ENCODE measurements around the gene PRR7. TPM values are rescaled to one million over a fixed set of nuclear protein-coding genes. Genes with fewer than 3 reads are reported as not detected.

PRR7 gene
- total and polyA plus RNA-seq, 2 of the 4 experiments (the other 2 are of a cell fraction) = 1.1 to 10.1 TPM

DNA sequence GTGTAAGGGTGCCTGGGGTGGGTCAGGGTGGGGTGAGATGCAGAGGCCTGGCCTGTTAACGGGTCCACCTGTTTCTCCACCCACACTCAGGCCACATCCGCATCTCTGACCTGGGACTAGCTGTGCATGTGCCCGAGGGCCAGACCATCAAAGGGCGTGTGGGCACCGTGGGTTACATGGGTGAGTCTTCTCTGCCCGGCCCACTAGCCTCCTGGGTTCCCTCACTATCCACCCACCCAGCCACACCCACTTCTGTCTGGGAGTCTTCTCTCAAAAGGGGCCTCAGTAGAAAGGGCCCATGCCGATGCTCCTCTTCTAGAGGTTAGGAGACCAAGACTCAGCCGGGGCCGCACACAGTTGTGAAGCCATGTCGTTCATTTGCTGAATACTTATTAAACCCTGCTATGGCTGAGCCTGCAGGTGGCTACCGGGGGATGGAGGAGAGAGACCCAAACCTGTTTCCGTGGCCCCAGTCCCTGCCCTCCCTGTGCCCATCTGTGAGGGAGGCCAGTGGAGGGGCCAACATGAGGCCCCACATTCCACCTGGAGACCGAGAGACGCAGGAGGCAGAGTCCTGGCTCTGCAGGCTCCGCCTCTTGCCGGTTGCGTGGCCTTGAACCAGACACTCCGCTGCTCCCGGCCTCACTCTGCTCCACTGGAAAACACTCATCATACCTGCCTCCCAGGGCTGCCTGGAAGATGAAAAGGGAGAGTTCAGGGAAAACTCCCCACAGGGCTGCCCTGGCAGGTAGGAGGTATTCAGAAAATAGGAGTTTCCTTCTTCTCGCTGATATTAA, 11.5 kb upstream of the PRR7 start:
- H3K4ac ChIP-seq (ENCODE audit: low read depth, low read length) = no peak overlapping the region
- no TSS peak for BruUV-seq (replicated peaks)
- no peaks in the 10 kb centered on the region for H3K27me3 ChIP-seq (ENCODE audit: control insufficient read depth, insufficient read depth, low read length)
- no peak overlapping the region for H3K23ac ChIP-seq (ENCODE audit: low read depth, low read length)
- no peak for TF ChIP-seq MAFK (IDR thresholded peaks at IDR 0.05; ENCODE audit: low read depth, low read length)
- no peak for TF ChIP-seq CTCF (conservative IDR thresholded peaks at IDR 0.05; ENCODE audit: low read depth, low read length)
- no peak for TF ChIP-seq BHLHE40 (IDR thresholded peaks at IDR 0.05; ENCODE audit: low read depth, low read length)
- no peak for TF ChIP-seq RFX5 (IDR thresholded peaks at IDR 0.05; ENCODE audit: low read depth, low read length)
- TF ChIP-seq, protein P1, sequence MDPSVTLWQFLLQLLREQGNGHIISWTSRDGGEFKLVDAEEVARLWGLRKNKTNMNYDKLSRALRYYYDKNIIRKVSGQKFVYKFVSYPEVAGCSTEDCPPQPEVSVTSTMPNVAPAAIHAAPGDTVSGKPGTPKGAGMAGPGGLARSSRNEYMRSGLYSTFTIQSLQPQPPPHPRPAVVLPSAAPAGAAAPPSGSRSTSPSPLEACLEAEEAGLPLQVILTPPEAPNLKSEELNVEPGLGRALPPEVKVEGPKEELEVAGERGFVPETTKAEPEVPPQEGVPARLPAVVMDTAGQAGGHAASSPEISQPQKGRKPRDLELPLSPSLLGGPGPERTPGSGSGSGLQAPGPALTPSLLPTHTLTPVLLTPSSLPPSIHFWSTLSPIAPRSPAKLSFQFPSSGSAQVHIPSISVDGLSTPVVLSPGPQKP (IDR thresholded peaks at IDR 0.05; ENCODE audit: borderline replicate concordance, low read depth, low read length) = no peak
- no peak for TF ChIP-seq RAD21 (IDR thresholded peaks at IDR 0.05; ENCODE audit: low read length)
- no peak for TF ChIP-seq CHD1 (IDR thresholded peaks at IDR 0.05; ENCODE audit: low read depth, low read length)
- no peak for TF ChIP-seq RCOR1 (IDR thresholded peaks at IDR 0.05; ENCODE audit: insufficient replicate concordance, low read length)
- no peak for TF ChIP-seq FOS (IDR thresholded peaks at IDR 0.05; ENCODE audit: low read depth, low read length)
- no peak for TF ChIP-seq SMC3 (IDR thresholded peaks at IDR 0.05; ENCODE audit: low read depth, low read length)
- no peak for TF ChIP-seq NFE2L2 (IDR thresholded peaks at IDR 0.05; ENCODE audit: low read depth, low read length)
- TF ChIP-seq MAZ (IDR thresholded peaks at IDR 0.05; ENCODE audit: borderline replicate concordance, low read depth, low read length) = no peak
- no peak for TF ChIP-seq MXI1 (IDR thresholded peaks at IDR 0.05; ENCODE audit: borderline replicate concordance, low read depth, low read length)
- H3K36me3 ChIP-seq (ENCODE audit: control insufficient read depth, insufficient read depth, low read length) = peaks cover 53% of the 10 kb centered on the region
- no peak overlapping the region for H3K18ac ChIP-seq (ENCODE audit: low read depth, low read length)
- no peak overlapping the region for H4K91ac ChIP-seq (ENCODE audit: insufficient read depth, low read depth, low read length)
- H4K5ac ChIP-seq (ENCODE audit: low read depth, low read length) = no peak overlapping the region
- no peak overlapping the region for H2AFZ ChIP-seq (replicated peaks; ENCODE audit: low read length, poor library complexity)
- ATAC-seq (ENCODE audit: low read depth) = no peak
- no peak overlapping the region for H2BK5ac ChIP-seq (ENCODE audit: low read depth, low read length, poor library complexity, severe bottlenecking)
- no peaks in the 10 kb centered on the region for H3K4me1 ChIP-seq (ENCODE audit: control insufficient read depth, insufficient read depth, low read length)
- intact Hi-C loops (cut with micrococcal nuclease) (no loop called here), in situ Hi-C loops (cut with MboI; ENCODE audit: low sequenced_read_pairs) (no loop called here), dilution Hi-C loops (cut with HindIII; ENCODE audit: low sequenced_read_pairs, unreplicated experiment) (no loop called here)
- ChIA-PET CTCF (no interaction called here), POLR2A (ENCODE audit: unreplicated experiment) (no interaction called here)
- peaks cover 10% of the 10 kb centered on the region; the same call in 1 of the 2 replicates for H4K20me1 ChIP-seq (ENCODE audit: insufficient read depth, low read length)
- 67% methylated on average over 3 of the region's 20 CpGs; no CpG with 5 or more reads in 1 of the 2 experiments for WGBS, 2 experiments (ENCODE audit: extremely low coverage in 2 of 2, insufficient read length in 1 of 2)
- H3K56ac ChIP-seq (ENCODE audit: extremely low read depth, insufficient read depth, low read length) = no peak overlapping the region
- no peaks in the 10 kb centered on the region for H3K9me3 ChIP-seq (ENCODE audit: control insufficient read depth, insufficient read depth, low read length)
- no peak overlapping the region for H3K4me2 ChIP-seq (ENCODE audit: low read depth, low read length)
- no peak overlapping the region for H2AK5ac ChIP-seq (ENCODE audit: low read depth, low read length)
- H3K14ac ChIP-seq (replicated peaks; ENCODE audit: low read depth, low read length) = no peak overlapping the region
- peaks cover 0 to 11% of the 10 kb centered on the region in 2 experiments; a peak in 2 of 4 replicates for H3K79me1 ChIP-seq (ENCODE audit: low read depth in 1 of 2, low read length in 2 of 2)
- no peak overlapping the region for H3K4me3 ChIP-seq (ENCODE audit: insufficient read depth, low read depth, low read length)
- H2BK120ac ChIP-seq (ENCODE audit: low read depth, low read length) = no peak overlapping the region
- no peak overlapping the region for H3K9ac ChIP-seq (ENCODE audit: low read depth, low read length)
- no peak overlapping the region for H2BK15ac ChIP-seq (ENCODE audit: low read depth, low read length)
- H2AK9ac ChIP-seq (replicated peaks; ENCODE audit: low read depth, low read length, poor library complexity) = no peak overlapping the region
- peaks cover 6% of the 10 kb centered on the region; the same call in 1 of the 2 replicates for H3K9me1 ChIP-seq (ENCODE audit: insufficient read depth, low read length)
- no peak overlapping the region for H4K8ac ChIP-seq (ENCODE audit: low read depth in 2 of 2, low read length in 2 of 2)
- no peak overlapping the region for H3K27ac ChIP-seq (ENCODE audit: insufficient read depth, low read length)
- no peak overlapping the region for H2BK20ac ChIP-seq (ENCODE audit: low read depth, low read length)
- DNase-seq = no peak

Measured in IMR-90 (cell line).